Skeletal muscle satellite cell (primary cell): ENCODE data around the gene FAM89A.

Experiments used
- H3K27me3 ChIP-seq: 2 replicates; pipeline ENCODE4 v1.7.0; 2013; ENCODE audit warnings: low read length; ENCODE audit not compliant: control insufficient read depth, insufficient read depth
- H3K36me3 ChIP-seq: 2 replicates; pipeline ENCODE4 v1.7.0; 2013; ENCODE audit warnings: mild to moderate bottlenecking, control low read depth, low read length; ENCODE audit not compliant: insufficient read depth
- H3K4me1 ChIP-seq: 2 replicates; pipeline ENCODE4 v1.7.0; 2013; ENCODE audit warnings: low read length; ENCODE audit not compliant: control insufficient read depth, insufficient read depth
- H3K4me2 ChIP-seq: 2 replicates; pipeline ENCODE4 v1.7.0; 2013; ENCODE audit warnings: mild to moderate bottlenecking, low read length
- H3K4me3 ChIP-seq: 2 replicates; pipeline ENCODE4 v1.7.0; 2013; ENCODE audit warnings: low read length
- H3K9ac ChIP-seq: 2 replicates; pipeline ENCODE4 v1.7.0; 2013; ENCODE audit warnings: mild to moderate bottlenecking, low read depth, low read length, moderate library complexity
- H3K9me3 ChIP-seq: replicated peaks from 2 replicates; pipeline ENCODE4 v1.7.0; 2013; ENCODE audit warnings: mild to moderate bottlenecking, control low read depth, low read length

The FAM89A gene

DNA sequence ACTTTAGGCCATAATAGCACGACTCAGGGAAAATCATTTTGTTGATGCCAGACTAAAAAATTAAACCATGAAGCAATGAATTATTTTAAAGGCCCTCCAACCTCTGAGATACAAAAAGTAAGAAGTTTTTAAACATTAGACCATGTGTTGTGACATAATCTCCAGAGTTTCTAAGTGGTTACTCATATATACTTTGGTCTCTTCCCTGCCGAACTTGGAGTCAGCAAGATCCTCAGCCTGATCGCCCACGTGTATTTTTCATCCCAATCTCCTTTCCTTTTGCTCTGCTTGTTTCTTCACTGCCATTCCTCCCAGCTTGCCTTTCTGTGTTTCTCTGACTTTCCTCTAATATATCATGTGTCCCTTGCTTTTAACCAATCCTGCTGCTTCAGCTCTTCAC, 57.4 kb downstream of the FAM89A start:
- Histone ChIP-seq H3K4me2 (no peak overlapping the region), H3K4me3 (no peak overlapping the region), H3K4me1 (peaks cover 19% of the 10 kb centered on the region), H3K9ac (no peak overlapping the region), H3K27me3 (no peaks in the 10 kb centered on the region), H3K9me3 (no peaks in the 10 kb centered on the region), H3K36me3 (peaks cover 7% of the 10 kb centered on the region)

DNA sequence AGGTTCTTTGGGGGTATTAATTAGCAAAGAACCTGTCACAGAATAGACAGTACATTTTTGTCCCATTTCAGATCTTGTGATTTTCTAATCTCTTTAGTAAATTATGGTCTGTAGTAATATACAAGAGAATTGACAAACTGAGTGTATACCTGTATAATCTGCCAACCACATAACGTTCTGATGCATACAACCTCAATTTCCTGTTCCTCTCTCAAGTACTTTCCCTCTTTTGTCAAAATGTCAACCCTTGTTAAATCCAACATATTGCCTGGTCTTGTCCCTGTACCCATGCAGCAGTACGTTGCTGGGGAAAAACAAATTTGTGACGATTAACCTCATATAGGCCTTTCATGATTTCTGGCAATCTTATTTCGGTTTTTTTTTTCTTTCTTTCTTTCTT, 60.1 kb downstream of the FAM89A start:
- H3K9me3 ChIP-seq: no peaks in the 10 kb centered on the region
- H3K36me3 ChIP-seq: peaks cover 7% of the 10 kb centered on the region
- peak overlapping the region; percentile 78 for H3K4me3 ChIP-seq
- H3K9ac ChIP-seq: peak overlapping the region; percentile 73
- peaks cover 15% of the 10 kb centered on the region for H3K4me1 ChIP-seq
- H3K27me3 ChIP-seq: no peaks in the 10 kb centered on the region
- H3K4me2 ChIP-seq: peak overlapping the region; percentile 80

DNA sequence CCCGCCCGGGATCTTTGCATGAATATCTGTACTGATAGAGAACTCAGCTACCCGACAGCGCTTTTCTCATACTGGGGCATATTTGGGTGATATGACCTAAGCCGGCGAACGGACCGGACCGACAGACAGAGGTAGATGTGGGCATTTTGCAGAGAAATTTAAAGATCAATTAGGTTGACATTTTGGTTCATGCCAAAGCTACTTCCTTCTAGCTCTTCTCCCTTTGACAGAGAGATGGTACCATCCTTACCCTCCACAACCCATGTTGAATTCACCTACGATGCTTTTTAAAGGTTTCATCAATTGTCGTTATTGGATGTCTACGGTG, 60.7 kb downstream of the FAM89A start:
- Histone ChIP-seq H3K36me3 (peaks cover 7% of the 10 kb centered on the region), H3K4me1 (peaks cover 15% of the 10 kb centered on the region), H3K4me2 (peak overlapping the region; percentile 80), H3K4me3 (peak overlapping the region; percentile 78), H3K9ac (peak overlapping the region; percentile 73), H3K9me3 (no peaks in the 10 kb centered on the region), H3K27me3 (no peaks in the 10 kb centered on the region)

GRCh38 chr1:230978491-230979388, 61.3 kb downstream of the FAM89A start, which contains the start of the genes ARV1 and TTC13:
Gene ARV1 (plus strand): TSS chr1:230979094. CDS start chr1:230979106, 12 bp downstream.
Gene TTC13 (minus strand): TSS chr1:230978861. CDS start chr1:230978830, 31 bp downstream.
- peak within 1 kb of the TSS; percentile 73 for H3K9ac ChIP-seq
- no peaks in the 10 kb centered on the region for H3K27me3 ChIP-seq
- H3K36me3 ChIP-seq: peaks cover 7% of the 10 kb centered on the region
- peaks cover 15% of the 10 kb centered on the region for H3K4me1 ChIP-seq
- H3K9me3 ChIP-seq: no peaks in the 10 kb centered on the region
- peak within 1 kb of the TSS; percentile 86 for H3K4me2 ChIP-seq
- peak within 1 kb of the TSS; percentile 78 for H3K4me3 ChIP-seq

DNA sequence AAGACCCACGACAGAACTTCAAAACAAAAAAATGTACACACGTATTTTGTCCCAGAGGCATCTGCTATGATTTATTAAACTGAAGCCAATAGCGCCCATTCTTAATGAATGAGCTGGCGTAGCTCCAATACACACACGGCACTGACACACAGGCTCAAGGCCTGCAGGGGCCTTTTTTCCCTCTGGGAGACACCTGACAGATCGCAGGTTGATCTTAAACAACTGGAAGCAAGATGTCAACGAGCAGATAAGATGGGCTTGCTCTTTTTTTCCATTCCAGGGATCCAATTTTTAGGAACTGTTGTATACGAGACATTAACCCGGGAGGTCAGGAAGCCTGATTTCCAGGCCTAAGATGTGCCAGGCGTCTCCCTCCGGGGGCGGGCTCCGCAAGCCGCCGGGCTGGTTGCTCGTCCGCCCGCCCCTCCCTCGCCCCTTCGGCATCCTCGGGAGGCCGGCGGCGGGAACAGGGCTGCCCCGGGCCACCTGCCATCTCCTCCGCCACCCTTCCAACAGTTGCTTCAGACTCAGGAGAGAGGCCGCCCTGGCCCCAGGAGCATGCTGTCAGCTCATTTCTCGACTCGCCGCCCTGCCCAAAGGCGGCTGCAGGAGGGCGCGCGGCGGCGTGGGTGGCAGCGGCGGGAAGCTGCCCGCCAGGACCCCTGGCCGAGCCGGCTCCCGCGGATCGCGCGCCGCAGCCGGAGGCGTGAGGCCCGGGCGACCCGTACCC, 62.1 kb downstream of the FAM89A start:
- H3K9ac ChIP-seq: peak overlapping the region; percentile 45
- no peaks in the 10 kb centered on the region for H3K9me3 ChIP-seq
- H3K4me3 ChIP-seq: peak overlapping the region; percentile 78
- H3K4me1 ChIP-seq: peaks cover 15% of the 10 kb centered on the region
- H3K27me3 ChIP-seq: no peaks in the 10 kb centered on the region
- H3K36me3 ChIP-seq: peaks cover 7% of the 10 kb centered on the region
- H3K4me2 ChIP-seq: peak overlapping the region; percentile 86

DNA sequence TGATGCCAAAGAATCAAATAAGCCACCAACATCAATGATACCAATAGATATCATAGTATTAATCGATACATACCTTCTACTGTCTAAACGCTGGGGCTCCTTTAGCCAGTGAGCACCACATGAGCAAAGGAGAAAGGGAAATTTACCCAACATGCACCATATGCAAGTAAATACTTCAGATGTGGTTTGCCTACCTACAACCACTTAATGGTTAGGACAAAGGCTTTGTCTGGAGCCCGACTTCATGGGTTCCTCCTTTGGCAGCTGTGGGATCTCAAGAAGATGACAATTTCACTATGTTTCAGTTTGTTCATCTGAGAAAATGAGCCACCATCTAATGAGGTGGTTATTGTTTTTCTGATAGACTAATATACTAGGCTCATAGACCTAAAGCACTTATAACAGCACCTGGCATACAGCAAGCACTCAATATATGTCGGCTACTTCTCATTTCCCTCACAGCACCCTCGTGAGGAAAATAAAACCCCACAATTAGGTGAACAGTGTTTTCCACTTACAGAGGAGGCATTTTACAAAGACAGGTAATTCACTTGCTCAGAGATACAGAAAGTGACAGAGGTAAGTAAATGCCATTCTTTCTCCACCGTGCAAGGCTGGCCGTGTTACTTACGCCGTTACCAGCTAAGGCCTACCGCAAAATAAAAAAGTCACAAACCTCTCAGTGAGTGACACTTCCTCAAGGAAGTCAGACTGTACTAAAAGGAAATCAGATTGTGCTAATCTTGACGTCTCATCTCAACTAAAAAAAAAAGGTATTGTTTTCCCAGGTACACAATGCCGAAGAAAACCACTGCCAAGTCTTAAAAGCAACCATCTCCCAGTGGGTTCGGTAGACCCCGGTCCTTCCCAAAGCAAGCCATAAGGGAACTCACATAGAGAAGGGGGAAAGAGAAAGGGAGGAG, 63.0 kb downstream of the FAM89A start:
- no peaks in the 10 kb centered on the region for H3K27me3 ChIP-seq
- peak overlapping the region; percentile 78 for H3K4me3 ChIP-seq
- peaks cover 7% of the 10 kb centered on the region for H3K36me3 ChIP-seq
- peaks cover 15% of the 10 kb centered on the region for H3K4me1 ChIP-seq
- no peaks in the 10 kb centered on the region for H3K9me3 ChIP-seq
- peak overlapping the region; percentile 86 for H3K4me2 ChIP-seq
- H3K9ac ChIP-seq: peak overlapping the region; percentile 45

DNA sequence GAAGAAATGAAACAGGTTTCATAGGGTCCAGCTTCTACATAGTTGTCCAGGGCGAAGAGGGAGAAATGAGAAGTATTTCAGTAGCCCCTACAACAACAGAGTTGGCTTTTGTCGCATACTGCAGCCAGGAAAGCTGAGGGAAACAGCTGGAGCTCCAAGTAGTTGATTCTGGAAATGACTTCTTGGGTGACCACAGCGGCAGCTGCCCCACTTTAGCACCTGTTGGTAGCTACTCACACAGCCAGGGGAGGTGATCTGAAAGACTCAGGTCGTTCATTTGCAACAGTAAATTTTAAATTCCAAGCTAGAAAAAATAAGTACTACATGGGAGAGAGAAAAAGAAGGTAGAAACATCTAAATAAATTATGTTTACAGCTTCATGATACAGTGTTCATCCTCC, 63.7 kb downstream of the FAM89A start:
- H3K4me1 ChIP-seq: peaks cover 15% of the 10 kb centered on the region

DNA sequence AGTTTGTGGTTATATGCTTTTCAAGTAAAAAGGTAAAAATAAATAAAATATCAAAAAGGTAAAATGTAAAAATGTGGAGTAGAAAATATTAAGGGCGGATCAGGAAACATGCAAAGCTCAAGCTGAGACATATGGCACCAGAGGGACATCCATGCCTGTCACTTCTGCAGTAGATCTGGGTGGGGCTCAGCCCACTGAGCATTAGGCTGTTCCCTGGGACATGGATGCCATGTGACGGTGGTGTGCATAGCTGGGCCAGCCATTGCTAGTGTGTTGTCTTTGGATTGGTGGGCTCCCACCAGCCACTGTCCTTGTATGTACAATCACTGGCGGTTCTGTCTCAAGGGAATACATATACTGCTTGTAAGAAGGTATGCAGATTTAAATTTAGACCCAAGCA, 64.4 kb downstream of the FAM89A start:
- peaks cover 15% of the 10 kb centered on the region for H3K4me1 ChIP-seq
- no peaks in the 10 kb centered on the region for H3K36me3 ChIP-seq
- H3K9me3 ChIP-seq: no peaks in the 10 kb centered on the region

More for the DNA sequence above, 63.7 kb downstream of the FAM89A start:
- Histone ChIP-seq H3K36me3 (peaks cover 4% of the 10 kb centered on the region), H3K4me2 (no peak overlapping the region), H3K9me3 (no peaks in the 10 kb centered on the region), H3K27me3 (no peaks in the 10 kb centered on the region), H3K9ac (no peak overlapping the region), H3K4me3 (no peak overlapping the region)

DNA sequence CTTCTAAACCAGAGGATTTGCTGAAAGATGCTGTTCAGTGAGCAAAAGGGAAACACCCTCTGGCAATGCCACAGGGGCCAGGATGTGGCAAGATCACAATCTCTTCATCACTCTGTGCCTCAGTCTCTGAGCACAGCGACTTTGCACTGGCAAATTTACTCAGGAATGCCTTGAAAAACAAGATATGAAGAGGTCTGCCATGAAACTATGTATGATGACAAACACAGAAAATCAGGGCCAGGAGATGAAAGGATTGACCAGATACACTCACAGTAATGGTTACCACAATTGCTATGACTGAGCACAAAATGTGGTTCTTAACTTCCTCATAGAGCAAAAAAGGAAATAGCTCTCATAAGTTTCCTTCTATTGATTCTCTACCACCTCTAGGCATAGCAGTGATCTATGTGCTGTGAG, 67.2 kb downstream of the FAM89A start:
- Histone ChIP-seq H3K36me3 (no peaks in the 10 kb centered on the region), H3K4me3 (no peak overlapping the region), H3K9me3 (no peaks in the 10 kb centered on the region), H3K27me3 (no peaks in the 10 kb centered on the region), H3K4me1 (peaks cover 6% of the 10 kb centered on the region), H3K9ac (no peak overlapping the region), H3K4me2 (no peak overlapping the region)

More for the DNA sequence above, 64.4 kb downstream of the FAM89A start:
- H3K4me2 ChIP-seq: no peak overlapping the region
- no peak overlapping the region for H3K4me3 ChIP-seq
- no peaks in the 10 kb centered on the region for H3K27me3 ChIP-seq
- H3K9ac ChIP-seq: no peak overlapping the region

DNA sequence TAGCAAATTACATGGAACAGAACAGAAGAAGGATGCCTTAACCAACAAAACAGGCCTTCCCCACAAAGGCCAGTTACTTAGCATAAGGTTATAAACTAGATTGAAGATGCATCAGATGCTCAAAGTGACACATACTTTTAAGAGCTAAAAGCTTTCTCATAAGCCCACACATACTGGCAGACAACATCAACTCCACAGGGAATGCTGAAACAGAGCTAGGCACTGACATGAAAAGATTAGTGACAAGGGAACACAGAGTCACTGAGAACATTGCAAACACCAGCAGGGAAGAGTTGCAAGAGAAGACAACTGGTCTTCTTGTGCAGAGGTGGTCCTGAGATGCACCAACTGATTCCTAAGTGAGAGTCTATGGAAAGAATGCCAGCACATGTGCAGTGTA, 68.3 kb downstream of the FAM89A start:
- H3K4me1 ChIP-seq: no peaks in the 10 kb centered on the region
- no peaks in the 10 kb centered on the region for H3K9me3 ChIP-seq
- H3K27me3 ChIP-seq: no peaks in the 10 kb centered on the region
- no peaks in the 10 kb centered on the region for H3K36me3 ChIP-seq
- no peak overlapping the region for H3K4me3 ChIP-seq
- no peak overlapping the region for H3K4me2 ChIP-seq
- H3K9ac ChIP-seq: no peak overlapping the region

- Histone ChIP-seq H3K9me3 (no peaks in the 10 kb centered on the region), H3K4me3 (no peak overlapping the region), H3K27me3 (no peaks in the 10 kb centered on the region), H3K4me1 (no peaks in the 10 kb centered on the region), H3K9ac (no peak overlapping the region), H3K36me3 (no peaks in the 10 kb centered on the region), H3K4me2 (no peak overlapping the region)
Observed at GRCh38 chr1:230970432-230970831, 69.6 kb downstream of the FAM89A start.
